ENCODE results near the gene AKT1S1. TPM values are rescaled to one million over a fixed set of nuclear protein-coding genes. Genes with fewer than 3 reads are reported as not detected.

Gene AKT1S1
- total RNA-seq, 1 experiment from 2014 or later, result 65.2 TPM

DNA sequence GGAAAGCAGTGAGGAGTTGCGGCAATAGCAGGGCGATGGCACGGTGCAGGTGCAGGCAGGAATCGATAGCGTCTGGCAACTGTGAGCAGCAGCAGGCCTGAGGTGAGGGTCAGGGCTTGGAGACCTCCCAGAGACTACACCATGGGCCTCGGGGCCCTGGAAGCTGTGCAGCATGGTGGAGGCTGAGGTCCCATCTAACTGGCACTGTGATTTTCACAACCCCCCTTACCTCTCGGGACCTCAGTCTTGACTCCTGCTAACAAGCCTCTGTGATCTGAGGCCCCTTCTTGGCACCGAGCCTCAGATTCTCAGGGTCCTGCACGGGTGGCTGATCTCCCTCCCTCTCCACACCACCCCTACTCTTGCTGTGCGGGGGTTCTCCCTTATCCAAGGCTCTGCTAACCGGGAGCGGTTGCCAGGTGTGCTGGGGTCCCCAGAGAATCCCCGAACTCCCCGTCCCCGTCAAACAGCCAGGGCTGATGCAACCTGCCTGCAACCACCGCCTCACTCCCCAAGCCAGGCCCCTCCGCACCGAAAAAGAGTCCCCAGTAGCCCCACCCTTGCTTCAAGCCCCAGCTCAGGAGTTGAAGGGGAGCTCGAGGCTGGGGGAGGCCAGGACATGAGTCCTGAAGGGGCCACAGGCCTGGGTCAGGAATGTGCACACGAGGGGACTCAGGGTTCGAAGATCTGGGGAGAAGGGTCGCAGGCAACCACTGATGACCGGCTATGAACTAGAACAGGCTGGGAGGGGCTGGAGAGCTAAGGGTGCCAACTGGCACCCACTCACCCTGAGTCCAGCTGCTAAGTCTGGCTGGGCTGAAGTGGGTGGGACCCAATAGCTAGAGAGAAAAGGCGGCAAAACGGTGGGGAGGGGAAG, 47.1 kb upstream of the AKT1S1 start:
- CTCF ChIA-PET, result interaction anchor here (0.8 kb wide), 1 partner anchor 25 kb away, joined by 4 read pairs; no protein-coding TSS in a partner anchor
- TF ChIP-seq, protein P1, sequence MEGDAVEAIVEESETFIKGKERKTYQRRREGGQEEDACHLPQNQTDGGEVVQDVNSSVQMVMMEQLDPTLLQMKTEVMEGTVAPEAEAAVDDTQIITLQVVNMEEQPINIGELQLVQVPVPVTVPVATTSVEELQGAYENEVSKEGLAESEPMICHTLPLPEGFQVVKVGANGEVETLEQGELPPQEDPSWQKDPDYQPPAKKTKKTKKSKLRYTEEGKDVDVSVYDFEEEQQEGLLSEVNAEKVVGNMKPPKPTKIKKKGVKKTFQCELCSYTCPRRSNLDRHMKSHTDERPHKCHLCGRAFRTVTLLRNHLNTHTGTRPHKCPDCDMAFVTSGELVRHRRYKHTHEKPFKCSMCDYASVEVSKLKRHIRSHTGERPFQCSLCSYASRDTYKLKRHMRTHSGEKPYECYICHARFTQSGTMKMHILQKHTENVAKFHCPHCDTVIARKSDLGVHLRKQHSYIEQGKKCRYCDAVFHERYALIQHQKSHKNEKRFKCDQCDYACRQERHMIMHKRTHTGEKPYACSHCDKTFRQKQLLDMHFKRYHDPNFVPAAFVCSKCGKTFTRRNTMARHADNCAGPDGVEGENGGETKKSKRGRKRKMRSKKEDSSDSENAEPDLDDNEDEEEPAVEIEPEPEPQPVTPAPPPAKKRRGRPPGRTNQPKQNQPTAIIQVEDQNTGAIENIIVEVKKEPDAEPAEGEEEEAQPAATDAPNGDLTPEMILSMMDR (IDR thresholded peaks at IDR 0.05; ENCODE audit: unreplicated experiment), result no peak
- peaks cover 8% of the 10 kb centered on the region for H3K4me1 Mint-ChIP-seq (ENCODE audit: low read depth, unreplicated experiment)
- DNase-seq, result no peak
- no peaks in the 10 kb centered on the region for H3K27me3 Mint-ChIP-seq (ENCODE audit: unreplicated experiment)
- no peak overlapping the region for H3K27ac Mint-ChIP-seq (ENCODE audit: unreplicated experiment)
- intact Hi-C loops (cut with micrococcal nuclease; ENCODE audit: unreplicated experiment), result no loop called here
- no peaks in the 10 kb centered on the region for H3K9me3 Mint-ChIP-seq (ENCODE audit: low read depth, unreplicated experiment)
- H3K4me3 Mint-ChIP-seq (ENCODE audit: low read depth, unreplicated experiment), result no peak overlapping the region
- peaks cover 90% of the 10 kb centered on the region for H3K36me3 Mint-ChIP-seq (ENCODE audit: insufficient read depth, unreplicated experiment)
- no TSS peak for BruUV-seq (replicated peaks)

DNA sequence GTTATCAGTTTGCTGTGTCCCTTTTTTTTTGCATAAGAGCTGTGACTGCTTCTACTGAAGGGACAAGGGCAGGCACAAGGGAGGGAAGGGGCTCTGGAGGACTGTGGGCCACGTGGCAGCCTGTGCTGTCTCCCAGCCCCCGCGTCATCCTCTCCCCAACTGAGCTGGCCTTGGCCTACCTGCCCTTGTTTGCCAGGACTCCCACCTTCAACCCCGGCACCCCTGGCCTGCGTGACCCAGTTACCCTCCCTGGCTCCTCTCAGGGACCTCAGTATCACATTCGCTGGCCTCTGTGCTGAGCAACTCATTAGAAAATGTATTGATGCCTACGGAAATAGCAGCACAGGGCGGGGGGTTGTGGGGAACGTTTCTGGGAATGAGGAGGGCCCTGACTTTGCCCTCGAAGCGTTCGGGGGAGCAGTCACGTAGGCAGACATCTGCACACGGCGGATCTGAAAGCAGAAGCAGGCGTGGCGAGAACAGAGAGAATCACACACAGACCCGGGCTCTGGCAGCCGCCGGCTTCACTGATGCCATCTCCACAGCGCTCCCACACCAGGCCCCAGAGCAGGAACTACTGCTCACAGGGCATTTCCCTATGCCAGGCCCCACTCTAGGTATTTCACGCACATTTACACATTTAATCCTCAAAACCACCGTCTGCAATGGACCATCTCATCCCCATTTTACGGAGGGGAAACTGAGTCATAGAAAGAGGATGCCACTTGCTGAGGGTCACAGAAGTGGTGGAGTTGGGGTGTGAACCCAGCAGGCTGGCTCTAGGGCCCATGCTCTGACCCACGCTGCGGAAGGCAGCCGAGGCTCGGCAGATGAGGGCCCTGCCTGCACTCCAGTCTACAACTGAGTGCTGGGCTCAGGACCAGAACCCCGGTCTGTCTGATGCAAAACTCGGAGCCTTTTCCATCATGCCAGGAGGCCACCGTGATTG, 46.2 kb upstream of the AKT1S1 start:
- H3K9me3 Mint-ChIP-seq (ENCODE audit: low read depth, unreplicated experiment), result no peaks in the 10 kb centered on the region
- H3K4me3 Mint-ChIP-seq (ENCODE audit: low read depth, unreplicated experiment), result no peak overlapping the region
- BruUV-seq (replicated peaks), result no TSS peak
- peaks cover 8% of the 10 kb centered on the region for H3K4me1 Mint-ChIP-seq (ENCODE audit: low read depth, unreplicated experiment)
- H3K36me3 Mint-ChIP-seq (ENCODE audit: insufficient read depth, unreplicated experiment), result peaks cover 84% of the 10 kb centered on the region
- TF ChIP-seq, protein P1 (IDR thresholded peaks at IDR 0.05; ENCODE audit: unreplicated experiment), result no peak
- intact Hi-C loops (cut with micrococcal nuclease; ENCODE audit: unreplicated experiment), result no loop called here
- no peaks in the 10 kb centered on the region for H3K27me3 Mint-ChIP-seq (ENCODE audit: unreplicated experiment)
- no peak for DNase-seq
- H3K27ac Mint-ChIP-seq (ENCODE audit: unreplicated experiment), result no peak overlapping the region
- CTCF ChIA-PET, result no interaction called here

DNA sequence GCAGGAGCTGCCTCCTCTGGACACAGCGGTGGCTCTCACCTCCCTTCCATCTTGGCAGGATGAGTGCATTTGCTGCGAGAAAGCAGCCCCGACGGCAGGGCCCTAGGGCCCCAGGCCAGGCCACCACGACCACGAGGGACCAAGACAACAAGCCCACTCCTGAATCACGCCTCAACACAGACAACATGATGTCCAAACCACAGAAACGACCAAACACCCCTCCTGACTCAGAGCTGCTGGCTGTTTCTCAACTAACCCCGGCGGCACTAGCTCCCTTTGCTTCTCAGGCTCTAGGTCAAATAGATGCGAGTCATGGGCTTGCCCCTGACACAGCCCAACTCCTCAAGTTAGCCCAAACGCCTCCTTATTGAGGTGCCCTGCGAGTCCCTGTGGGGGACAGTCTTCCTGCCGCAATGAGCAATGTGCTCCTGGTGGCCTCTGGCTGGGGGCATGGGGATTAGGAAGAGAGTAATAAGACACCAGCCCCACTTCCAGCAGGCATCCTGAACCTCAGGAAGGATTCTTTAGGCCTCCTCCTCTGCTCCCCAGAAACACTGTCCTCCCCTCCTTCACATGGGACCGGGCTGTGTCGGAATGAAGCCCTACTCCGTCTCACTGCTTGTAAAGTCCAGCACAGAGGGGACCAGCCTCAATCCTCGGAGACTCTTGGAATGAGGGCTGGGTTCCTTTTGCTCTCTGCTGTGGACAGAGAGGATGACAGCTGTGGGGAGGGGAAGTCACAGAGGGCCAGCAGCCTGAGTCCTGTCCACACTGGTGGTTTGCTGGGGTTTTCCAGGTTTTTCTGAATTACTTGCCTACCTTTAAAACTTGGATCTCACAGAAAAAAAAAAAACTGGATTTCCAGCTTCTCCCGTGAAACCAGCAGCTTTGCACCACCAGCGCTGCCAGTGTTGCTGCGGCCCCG, 45.0 kb upstream of the AKT1S1 start:
- CTCF ChIA-PET, result no interaction called here
- H3K27me3 Mint-ChIP-seq (ENCODE audit: unreplicated experiment), result no peaks in the 10 kb centered on the region
- no peak overlapping the region for H3K27ac Mint-ChIP-seq (ENCODE audit: unreplicated experiment)
- intact Hi-C loops (cut with micrococcal nuclease; ENCODE audit: unreplicated experiment), result no loop called here
- no peak for DNase-seq
- no peaks in the 10 kb centered on the region for H3K9me3 Mint-ChIP-seq (ENCODE audit: low read depth, unreplicated experiment)
- no peak overlapping the region for H3K4me3 Mint-ChIP-seq (ENCODE audit: low read depth, unreplicated experiment)
- TF ChIP-seq, protein P1 (IDR thresholded peaks at IDR 0.05; ENCODE audit: unreplicated experiment), result no peak
- H3K36me3 Mint-ChIP-seq (ENCODE audit: insufficient read depth, unreplicated experiment), result peaks cover 84% of the 10 kb centered on the region
- no TSS peak for BruUV-seq (replicated peaks)
- H3K4me1 Mint-ChIP-seq (ENCODE audit: low read depth, unreplicated experiment), result no peaks in the 10 kb centered on the region
